OCI-LY1 (cell line): ENCODE data around the gene PRDM15.

Source experiments
- H2AFZ ChIP-seq: fragments of 200-600 bp; sonication (generic), shearing (Covaris generic); 2 replicates; pipeline ENCODE4 v1.6.0; 2014; ENCODE audit warnings: antibody characterized with exemption, mild to moderate bottlenecking, low read length
- H3F3A ChIP-seq: fragments of 200-600 bp; sonication (generic), shearing (Covaris generic); 2 replicates; pipeline ENCODE4 v1.6.0; 2014; ENCODE audit warnings: mild to moderate bottlenecking, antibody characterized with exemption, low read length, moderate library complexity; ENCODE audit not compliant: insufficient read depth
- H3K27ac ChIP-seq: fragments of 200-600 bp; sonication (generic); 2 replicates; pipeline ENCODE4 v1.5.1; 2014; ENCODE audit warnings: low read length, mixed run types, mild to moderate bottlenecking, low read depth; ENCODE audit not compliant: poor library complexity, severe bottlenecking
- H3K27me3 ChIP-seq: fragments of 200-600 bp; sonication (generic); 2 replicates; pipeline ENCODE4 v1.6.0; 2014; ENCODE audit warnings: antibody characterized with exemption, mild to moderate bottlenecking, low read length, moderate library complexity; ENCODE audit not compliant: insufficient read depth
- H3K36me3 ChIP-seq: fragments of 200-600 bp; sonication (generic); 2 replicates; pipeline ENCODE4 v1.6.1; 2014; ENCODE audit warnings: mild to moderate bottlenecking, antibody characterized with exemption, low read length, moderate library complexity, mixed read lengths; ENCODE audit not compliant: insufficient read depth
- H3K4me1 ChIP-seq: fragments of 200-600 bp; sonication (generic); 2 replicates; pipeline ENCODE4 v1.5.1; 2014; ENCODE audit warnings: mild to moderate bottlenecking, low read length, moderate library complexity; ENCODE audit not compliant: insufficient read depth, severe bottlenecking
- H3K4me2 ChIP-seq: fragments of 200-600 bp; sonication (generic), shearing (Covaris generic); 2 replicates; pipeline ENCODE4 v1.6.1; 2014; ENCODE audit warnings: low read length
- H3K4me3 ChIP-seq: fragments of 200-600 bp; sonication (generic); 2 replicates; pipeline ENCODE4 v1.5.1; 2014; ENCODE audit warnings: low read length, low read depth, mild to moderate bottlenecking, mixed read lengths; ENCODE audit not compliant: poor library complexity, severe bottlenecking
- H3K79me2 ChIP-seq: fragments of 200-600 bp; shearing (Covaris generic); 2 replicates; pipeline ENCODE4 v1.6.1; 2016; ENCODE audit warnings: mixed run types, low read length, mixed read lengths; ENCODE audit not compliant: insufficient read depth
- H3K9ac ChIP-seq: fragments of 200-600 bp; sonication (generic), shearing (Covaris generic); 2 replicates; pipeline ENCODE4 v1.6.1; 2014; ENCODE audit warnings: mild to moderate bottlenecking, low read length, mixed read lengths
- H3K9me2 ChIP-seq: fragments of 200-600 bp; sonication (generic), shearing (Covaris generic); 2 replicates; pipeline ENCODE4 v1.6.1; 2014; ENCODE audit warnings: low read depth, mild to moderate bottlenecking, low read length, mixed read lengths
- H3K9me3 ChIP-seq: fragments of 200-600 bp; shearing (Covaris generic); 2 replicates; pipeline ENCODE4 v1.6.1; 2014; ENCODE audit warnings: low read length, mixed read lengths
- H4K20me1 ChIP-seq: fragments of 200-600 bp; sonication (generic), shearing (Covaris generic); 2 replicates; pipeline ENCODE4 v1.6.0; 2016; ENCODE audit warnings: mild to moderate bottlenecking, low read length; ENCODE audit not compliant: insufficient read depth
- CTCF ChIP-seq: fragments of 200-600 bp; sonication (generic), shearing (Covaris generic); IDR thresholded peaks from 2 replicates; pipeline ENCODE4 v1.5.1; 2017; ENCODE audit warnings: mild to moderate bottlenecking, antibody characterized with exemption, low read length, moderate library complexity, mixed read lengths
- EZH2 ChIP-seq: fragments of 200-600 bp; sonication (generic), shearing (Covaris generic); IDR thresholded peaks from 2 replicates; pipeline ENCODE4 v1.8.0; 2017; ENCODE audit warnings: borderline replicate concordance, mixed run types, mild to moderate bottlenecking, antibody characterized with exemption, low read length, moderate library complexity, mixed read lengths

Gene PRDM15

GRCh38 chr21:41772351-41773080 lies 106.6 kb downstream of the PRDM15 start:
- Histone ChIP-seq H3K4me1 (no peaks in the 10 kb centered on the region), H3K27ac (no peak overlapping the region), H3K27me3 (0 out of 2 replicates have a peak, but pooled peaks cover 10% of the 10 kb centered on the region), H3K79me2 (no peaks in the 10 kb centered on the region), H2AFZ (no peak overlapping the region), H3K36me3 (no peaks in the 10 kb centered on the region), H3K4me2 (no peak overlapping the region), H4K20me1 (no peaks in the 10 kb centered on the region), H3K9me2 (no peaks in the 10 kb centered on the region), H3K4me3 (no peak overlapping the region), H3K9me3 (no peaks in the 10 kb centered on the region), H3K9ac (no peak overlapping the region), H3F3A (no peaks in the 10 kb centered on the region)
- TF ChIP-seq EZH2, result no peak
- no peak for TF ChIP-seq CTCF

- H3K9ac ChIP-seq, result no peak overlapping the region
- H3K4me1 ChIP-seq, result no peaks in the 10 kb centered on the region
- no peaks in the 10 kb centered on the region for H3K9me2 ChIP-seq
- no peaks in the 10 kb centered on the region for H4K20me1 ChIP-seq
- no peaks in the 10 kb centered on the region for H3K9me3 ChIP-seq
- H3K27ac ChIP-seq, result no peak overlapping the region
- no peak overlapping the region for H2AFZ ChIP-seq
- H3K79me2 ChIP-seq, result no peaks in the 10 kb centered on the region
- no peaks in the 10 kb centered on the region for H3K36me3 ChIP-seq
- no peak overlapping the region for H3K4me3 ChIP-seq
- no peak overlapping the region for H3K4me2 ChIP-seq
- H3F3A ChIP-seq, result no peaks in the 10 kb centered on the region
- TF ChIP-seq EZH2 (no peak), CTCF (no peak)
- 0 out of 2 replicates have a peak, but pooled peaks cover 10% of the 10 kb centered on the region for H3K27me3 ChIP-seq
These were observed 107.6 kb downstream of the PRDM15 start for GRCh38 chr21:41771625-41771945.

- Histone ChIP-seq H3K4me1 (no peaks in the 10 kb centered on the region), H3K9me2 (no peaks in the 10 kb centered on the region), H4K20me1 (no peaks in the 10 kb centered on the region), H3K36me3 (no peaks in the 10 kb centered on the region), H3K79me2 (no peaks in the 10 kb centered on the region), H3K9ac (no peak overlapping the region), H3K27ac (no peak overlapping the region), H3K27me3 (0 out of 2 replicates have a peak, but pooled peaks cover 10% of the 10 kb centered on the region), H3K4me2 (no peak overlapping the region), H3F3A (no peaks in the 10 kb centered on the region), H3K9me3 (no peaks in the 10 kb centered on the region), H3K4me3 (no peak overlapping the region), H2AFZ (no peak overlapping the region)
- TF ChIP-seq EZH2 (no peak), CTCF (no peak)
These were observed 108.1 kb downstream of the PRDM15 start for GRCh38 chr21:41770901-41771624.
